ENCODE results near the gene DMRT1. TPM values are rescaled to one million over a fixed set of nuclear protein-coding genes. Genes with fewer than 3 reads are reported as not detected.
A peak's percentile ranks its signal among the peaks of the same experiment; 100 is the strongest.

DMRT1 gene
- not detected in 2 replicates for total RNA-seq
- not detected in 2 replicates for polyA plus RNA-seq
- not detected in 2 replicates for polyA plus RNA-seq (2012)
- not detected in 2 replicates for polyA minus RNA-seq (ENCODE audit: low replicate concordance)

- Histone ChIP-seq H2AFZ (ENCODE audit: low read length) (no peak within 1 kb of the TSS), H3K27ac (ENCODE audit: insufficient read depth, low read length) (no peak within 1 kb of the TSS), H3K9me3 (ENCODE audit: control insufficient read depth, insufficient read depth, low read depth, low read length) (no peaks in the 10 kb centered on the region), H3K79me2 (ENCODE audit: control insufficient read depth, insufficient read depth, low read length) (no peaks in the 10 kb centered on the region), H3K36me3 (ENCODE audit: control insufficient read depth, insufficient read depth, low read length) (no peaks in the 10 kb centered on the region), H3K9ac (ENCODE audit: insufficient read depth, low read length) (no peak within 1 kb of the TSS), H3K4me2 (ENCODE audit: extremely low read depth, insufficient read depth, low read length) (no peak within 1 kb of the TSS), H3K27me3 (ENCODE audit: control insufficient read depth, insufficient read depth, low read length) (peaks cover 21% of the 10 kb centered on the region), H4K20me1 (ENCODE audit: control insufficient read depth, extremely low read depth, insufficient read depth, low read length) (no peaks in the 10 kb centered on the region), H3K4me3 (replicated peaks in 1 of 4; ENCODE audit: control extremely low read depth in 1 of 4, insufficient read depth in 1 of 4, low read depth in 3 of 4, low read length in 4 of 4) (no peak within 1 kb of the TSS), H3K4me1 (ENCODE audit: control insufficient read depth, extremely low read depth, insufficient read depth, low read length) (no peaks in the 10 kb centered on the region)
- no peak for DNase-seq (ENCODE audit: low read depth in 2 of 2)
- TF ChIP-seq EZH2 (IDR thresholded peaks at IDR 0.05; ENCODE audit: low read length, missing control alignments), result peak; percentile 19
- TF ChIP-seq CTCF (conservative IDR thresholded peaks at IDR 0.05 in 1 of 2, IDR thresholded peaks at IDR 0.05 in 1 of 2; ENCODE audit: low read depth in 1 of 2, low read length in 2 of 2), result no peak
These were observed at the start of gene DMRT1 for GRCh38 chr9:841371-842209. Gene DMRT1, plus strand, starts transcription at chr9:841697. Its CDS starts 142 bp downstream, at chr9:841839.

GRCh38 chr9:792331-793260, 48.9 kb upstream of the DMRT1 start:
- DNase-seq (ENCODE audit: low read depth in 2 of 2), result peak in 1 of 2 donors; percentile 56
- no peak overlapping the region for H3K4me2 ChIP-seq (ENCODE audit: extremely low read depth, insufficient read depth, low read length)
- no peaks in the 10 kb centered on the region for H3K4me1 ChIP-seq (ENCODE audit: control insufficient read depth, extremely low read depth, insufficient read depth, low read length)
- no peaks in the 10 kb centered on the region for H3K27me3 ChIP-seq (ENCODE audit: control insufficient read depth, insufficient read depth, low read length)
- no peaks in the 10 kb centered on the region for H4K20me1 ChIP-seq (ENCODE audit: control insufficient read depth, extremely low read depth, insufficient read depth, low read length)
- H3K9ac ChIP-seq (ENCODE audit: insufficient read depth, low read length), result no peak overlapping the region
- no peak overlapping the region for H3K4me3 ChIP-seq (replicated peaks in 1 of 4; ENCODE audit: control extremely low read depth in 1 of 4, insufficient read depth in 1 of 4, low read depth in 3 of 4, low read length in 4 of 4)
- H3K27ac ChIP-seq (ENCODE audit: insufficient read depth, low read length), result no peak overlapping the region
- no peaks in the 10 kb centered on the region for H3K9me3 ChIP-seq (ENCODE audit: control insufficient read depth, insufficient read depth, low read depth, low read length)
- no peaks in the 10 kb centered on the region for H3K79me2 ChIP-seq (ENCODE audit: control insufficient read depth, insufficient read depth, low read length)
- H2AFZ ChIP-seq (ENCODE audit: low read length), result no peak overlapping the region
- TF ChIP-seq CTCF (conservative IDR thresholded peaks at IDR 0.05 in 1 of 2, IDR thresholded peaks at IDR 0.05 in 1 of 2; ENCODE audit: low read depth in 1 of 2, low read length in 2 of 2) (no peak), EZH2 (IDR thresholded peaks at IDR 0.05; ENCODE audit: low read length, missing control alignments) (no peak)
- H3K36me3 ChIP-seq (ENCODE audit: control insufficient read depth, insufficient read depth, low read length), result no peaks in the 10 kb centered on the region

- Histone ChIP-seq H3K4me1 (ENCODE audit: control insufficient read depth, extremely low read depth, insufficient read depth, low read length) (no peaks in the 10 kb centered on the region), H4K20me1 (ENCODE audit: control insufficient read depth, extremely low read depth, insufficient read depth, low read length) (no peaks in the 10 kb centered on the region)
These were observed 47.1 kb upstream of the DMRT1 start for GRCh38 chr9:794386-794785.

More at GRCh38 chr9:794386-794785, 47.1 kb upstream of the DMRT1 start:
- DNase-seq (ENCODE audit: low read depth in 2 of 2), result no peak
- no peaks in the 10 kb centered on the region for H3K9me3 ChIP-seq (ENCODE audit: control insufficient read depth, insufficient read depth, low read depth, low read length)
- H3K4me2 ChIP-seq (ENCODE audit: extremely low read depth, insufficient read depth, low read length), result no peak overlapping the region
- no peak overlapping the region for H3K4me3 ChIP-seq (replicated peaks in 1 of 4; ENCODE audit: control extremely low read depth in 1 of 4, insufficient read depth in 1 of 4, low read depth in 3 of 4, low read length in 4 of 4)
- H3K27ac ChIP-seq (ENCODE audit: insufficient read depth, low read length), result no peak overlapping the region
- H2AFZ ChIP-seq (ENCODE audit: low read length), result no peak overlapping the region
- H3K27me3 ChIP-seq (ENCODE audit: control insufficient read depth, insufficient read depth, low read length), result no peaks in the 10 kb centered on the region
- H3K79me2 ChIP-seq (ENCODE audit: control insufficient read depth, insufficient read depth, low read length), result no peaks in the 10 kb centered on the region
- H3K36me3 ChIP-seq (ENCODE audit: control insufficient read depth, insufficient read depth, low read length), result no peaks in the 10 kb centered on the region
- no peak for TF ChIP-seq EZH2 (IDR thresholded peaks at IDR 0.05; ENCODE audit: low read length, missing control alignments)
- no peak for TF ChIP-seq CTCF (conservative IDR thresholded peaks at IDR 0.05 in 1 of 2, IDR thresholded peaks at IDR 0.05 in 1 of 2; ENCODE audit: low read depth in 1 of 2, low read length in 2 of 2)
- H3K9ac ChIP-seq (ENCODE audit: insufficient read depth, low read length), result no peak overlapping the region

Data from fibroblast of lung (primary cell).